Activated T-helper 17 cell treated with anti-CD3 and anti-CD28 coated beads, Interleukin-2, amount 50 U/mL, for 72 hours (primary cell): ENCODE results near the gene ZCCHC17. TPM values are rescaled to one million over a fixed set of nuclear protein-coding genes. Genes with fewer than 3 reads are reported as not detected.

Source experiments
- ATAC-seq: fragments of 150-1000 bp; cut with Tn5 transposase; replicated peaks from 2 replicates; pipeline ENCODE4 v1.10.0; 2021; ENCODE audit warnings: mild to moderate bottlenecking, moderate library complexity
- H3K27ac Mint-ChIP-seq: one replicate; pipeline ENCODE4 v1.8.0; 2022; ENCODE audit warnings: mixed read lengths
- H3K27me3 Mint-ChIP-seq: one replicate; pipeline ENCODE4 v1.8.0; 2022; ENCODE audit warnings: mixed read lengths
- H3K36me3 Mint-ChIP-seq: one replicate; pipeline ENCODE4 v1.8.0; 2022; ENCODE audit warnings: low read depth, mild to moderate bottlenecking, mixed read lengths
- H3K4me1 Mint-ChIP-seq: one replicate; pipeline ENCODE4 v1.8.0; 2022; ENCODE audit warnings: mixed read lengths
- H3K4me3 Mint-ChIP-seq: one replicate; pipeline ENCODE4 v1.8.0; 2022; ENCODE audit warnings: mild to moderate bottlenecking, mixed read lengths
- H3K9me3 Mint-ChIP-seq: one replicate; pipeline ENCODE4 v1.8.0; 2022; ENCODE audit warnings: mixed read lengths
- total RNA-seq, 2 donors: library from RNA; stranded (reverse); gene quantifications; one replicate each; pipeline ENCODE4 v1.2.3, GENCODE V29; 2022

ZCCHC17 gene
- total RNA-seq, 2 donors from 2014 or later = 17.3 to 27.2 TPM

GRCh38 chr1:31289021-31289420 is 7.8 kb upstream of the ZCCHC17 start:
- H3K27ac Mint-ChIP-seq = no peak overlapping the region
- no peaks in the 10 kb centered on the region for H3K4me1 Mint-ChIP-seq
- H3K27me3 Mint-ChIP-seq = no peaks in the 10 kb centered on the region
- H3K4me3 Mint-ChIP-seq = no peak overlapping the region
- ATAC-seq = no peak
- H3K36me3 Mint-ChIP-seq = peaks cover 100% of the 10 kb centered on the region
- H3K9me3 Mint-ChIP-seq = no peaks in the 10 kb centered on the region

DNA sequence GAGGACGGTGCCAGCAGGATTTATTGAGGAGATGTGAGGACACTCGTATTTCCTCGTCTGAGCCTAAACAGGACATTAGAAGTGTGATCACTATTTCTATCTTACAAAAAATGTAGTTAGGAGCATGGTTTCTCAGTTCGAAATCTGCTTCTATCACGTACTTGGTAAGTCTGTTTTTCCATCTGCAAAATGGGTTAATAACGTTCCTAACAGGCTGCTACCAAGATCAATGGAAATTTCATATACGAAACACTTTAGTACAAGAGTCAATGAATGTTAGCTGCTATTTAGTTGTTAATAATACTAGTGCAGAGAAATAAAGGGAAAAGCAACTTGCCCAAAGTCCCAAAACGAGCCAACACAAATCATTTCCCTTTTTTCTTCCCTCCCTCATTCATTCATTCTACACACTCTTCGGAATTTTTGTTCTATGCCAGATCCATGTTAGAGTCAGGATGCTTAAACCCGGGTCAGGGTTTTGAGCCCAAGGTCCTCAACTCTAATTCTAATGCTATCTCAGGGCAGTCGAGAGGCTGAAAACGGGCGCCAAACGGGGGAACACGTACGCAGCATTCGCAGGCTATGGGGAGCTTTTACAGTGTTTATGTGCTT is 852 bp upstream of the ZCCHC17 start:
- Mint-ChIP-seq H3K27me3 (no peaks in the 10 kb centered on the region), H3K9me3 (no peaks in the 10 kb centered on the region), H3K27ac (no peak overlapping the region), H3K36me3 (peaks cover 34% of the 10 kb centered on the region), H3K4me1 (peaks cover 24% of the 10 kb centered on the region), H3K4me3 (no peak overlapping the region)
- no peak for ATAC-seq

DNA sequence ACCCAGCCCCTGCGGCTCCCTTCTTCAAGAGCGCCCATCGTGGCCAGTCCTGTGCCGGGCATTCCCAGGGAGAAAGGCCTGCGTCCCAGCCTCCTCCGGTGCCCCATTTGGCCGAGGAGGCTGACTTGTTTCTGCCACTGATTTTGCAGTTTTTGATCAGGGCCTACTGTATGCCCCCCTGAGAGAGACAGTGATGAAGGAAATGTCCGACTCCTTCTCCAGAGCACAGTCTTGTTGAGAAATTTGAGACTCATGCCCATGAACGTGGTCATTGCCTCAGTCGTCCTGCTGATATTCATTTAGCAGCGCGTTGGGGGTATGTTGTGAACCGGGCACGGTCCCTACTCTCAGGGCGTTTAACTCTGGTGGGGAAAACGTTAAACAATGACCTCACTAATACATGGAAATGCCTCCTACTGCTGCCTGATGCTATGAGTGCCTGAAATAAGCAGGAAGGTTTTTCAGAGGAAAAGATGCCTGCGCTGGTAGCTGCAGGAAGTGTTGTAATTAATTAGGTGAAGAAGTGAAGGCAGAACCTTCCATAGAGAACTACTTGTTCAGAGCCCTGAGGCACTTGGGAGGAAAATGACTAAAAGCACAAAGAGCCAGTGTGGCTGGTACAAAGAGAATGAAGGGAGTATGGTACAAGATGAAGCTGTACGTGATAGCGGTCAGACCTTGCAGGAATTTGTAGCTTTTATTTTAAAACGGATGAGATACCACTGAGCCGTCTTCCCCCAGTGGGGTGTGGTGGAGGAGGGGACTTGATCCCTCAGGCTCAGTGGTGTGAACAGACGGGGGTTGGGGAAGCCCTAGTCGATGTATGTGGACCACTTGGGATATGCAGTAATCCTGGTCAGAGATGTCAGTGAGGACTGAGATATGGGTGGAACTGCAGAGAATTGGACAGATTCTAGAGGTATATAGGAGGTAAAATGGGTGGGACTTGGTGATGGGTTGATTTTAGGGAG is 730 bp downstream of the ZCCHC17 start:
- H3K9me3 Mint-ChIP-seq = no peaks in the 10 kb centered on the region
- peaks cover 27% of the 10 kb centered on the region for H3K4me1 Mint-ChIP-seq
- H3K4me3 Mint-ChIP-seq = no peak overlapping the region
- no peak overlapping the region for H3K27ac Mint-ChIP-seq
- no peak for ATAC-seq
- H3K36me3 Mint-ChIP-seq = peaks cover 18% of the 10 kb centered on the region
- H3K27me3 Mint-ChIP-seq = no peaks in the 10 kb centered on the region

- H3K27me3 Mint-ChIP-seq = no peaks in the 10 kb centered on the region
- H3K36me3 Mint-ChIP-seq = no peaks in the 10 kb centered on the region
- H3K9me3 Mint-ChIP-seq = no peaks in the 10 kb centered on the region
- ATAC-seq = no peak
- H3K4me3 Mint-ChIP-seq = no peak overlapping the region
- H3K27ac Mint-ChIP-seq = no peak overlapping the region
- peaks cover 32% of the 10 kb centered on the region for H3K4me1 Mint-ChIP-seq
Measured at GRCh38 chr1:31299365-31299764, 2.5 kb downstream of the ZCCHC17 start.

- ATAC-seq = no peak
- Mint-ChIP-seq H3K9me3 (no peaks in the 10 kb centered on the region), H3K36me3 (no peaks in the 10 kb centered on the region), H3K4me1 (peaks cover 27% of the 10 kb centered on the region), H3K27me3 (no peaks in the 10 kb centered on the region), H3K4me3 (no peak overlapping the region), H3K27ac (no peak overlapping the region)
Measured at GRCh38 chr1:31300193-31300592, 3.4 kb downstream of the ZCCHC17 start.

GRCh38 chr1:31302709-31303441 is 6.0 kb downstream of the ZCCHC17 start:
- Mint-ChIP-seq H3K9me3 (no peaks in the 10 kb centered on the region), H3K4me3 (no peak overlapping the region), H3K27me3 (no peaks in the 10 kb centered on the region), H3K27ac (no peak overlapping the region), H3K36me3 (peaks cover 8% of the 10 kb centered on the region), H3K4me1 (peaks cover 30% of the 10 kb centered on the region)
- no peak for ATAC-seq

DNA sequence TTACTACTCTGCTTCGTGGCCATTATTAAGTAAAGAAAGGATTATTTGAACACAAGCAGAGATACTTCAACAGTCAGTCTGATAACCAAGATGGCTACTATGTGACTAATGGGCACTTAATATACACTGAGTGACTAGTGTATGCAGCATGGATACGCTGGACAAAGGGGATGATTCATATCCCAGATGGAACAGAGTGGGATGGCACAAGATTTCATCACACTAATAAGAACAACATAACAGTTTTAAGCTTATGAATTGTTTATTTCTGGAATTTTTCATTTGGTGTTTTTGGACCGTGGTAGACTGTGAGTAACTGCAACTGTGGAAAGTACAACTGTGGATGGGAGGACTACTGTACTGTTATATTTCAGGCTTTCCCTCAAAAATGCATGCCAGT is 9.4 kb downstream of the ZCCHC17 start:
- Mint-ChIP-seq H3K27me3 (no peaks in the 10 kb centered on the region), H3K4me1 (peaks cover 26% of the 10 kb centered on the region), H3K27ac (no peak overlapping the region), H3K4me3 (no peak overlapping the region), H3K36me3 (peaks cover 29% of the 10 kb centered on the region), H3K9me3 (no peaks in the 10 kb centered on the region)
- ATAC-seq = no peak

- no peak for ATAC-seq
- Mint-ChIP-seq H3K4me1 (peaks cover 23% of the 10 kb centered on the region), H3K27me3 (no peaks in the 10 kb centered on the region), H3K9me3 (no peaks in the 10 kb centered on the region), H3K27ac (peak overlapping the region; percentile 57), H3K36me3 (peaks cover 43% of the 10 kb centered on the region), H3K4me3 (no peak overlapping the region)
Measured at GRCh38 chr1:31308036-31308435, 11.2 kb downstream of the ZCCHC17 start.

GRCh38 chr1:31310198-31310597 is 13.4 kb downstream of the ZCCHC17 start:
- Mint-ChIP-seq H3K4me3 (no peak overlapping the region), H3K36me3 (peaks cover 65% of the 10 kb centered on the region), H3K27ac (no peak overlapping the region), H3K9me3 (no peaks in the 10 kb centered on the region), H3K4me1 (peaks cover 18% of the 10 kb centered on the region), H3K27me3 (no peaks in the 10 kb centered on the region)
- ATAC-seq = no peak

DNA sequence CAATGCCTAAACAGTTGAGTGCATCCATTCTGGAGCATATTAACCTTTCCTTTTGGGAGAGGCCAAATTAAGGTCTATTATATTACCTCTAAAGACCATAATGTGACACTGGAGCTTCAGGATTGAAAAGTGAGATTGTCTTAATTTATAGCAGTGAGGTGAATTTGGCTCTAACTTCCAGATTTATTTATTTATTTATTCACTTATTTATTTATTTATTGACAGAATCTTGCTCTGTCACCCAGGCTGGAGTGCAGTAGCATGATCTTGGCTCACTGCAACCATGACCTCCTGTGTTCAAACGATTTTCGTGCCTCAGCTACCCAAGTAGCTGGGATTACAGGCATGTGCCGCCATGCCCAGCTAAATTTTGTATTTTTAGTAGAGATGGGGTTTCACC is 19.1 kb downstream of the ZCCHC17 start:
- Mint-ChIP-seq H3K36me3 (peaks cover 90% of the 10 kb centered on the region), H3K4me3 (no peak overlapping the region), H3K27me3 (no peaks in the 10 kb centered on the region), H3K27ac (no peak overlapping the region), H3K4me1 (peaks cover 1% of the 10 kb centered on the region), H3K9me3 (no peaks in the 10 kb centered on the region)
- no peak for ATAC-seq

- H3K9me3 Mint-ChIP-seq = no peaks in the 10 kb centered on the region
- no peak overlapping the region for H3K4me3 Mint-ChIP-seq
- no peak overlapping the region for H3K27ac Mint-ChIP-seq
- ATAC-seq = no peak
- H3K27me3 Mint-ChIP-seq = no peaks in the 10 kb centered on the region
- peaks cover 78% of the 10 kb centered on the region for H3K36me3 Mint-ChIP-seq
- H3K4me1 Mint-ChIP-seq = no peaks in the 10 kb centered on the region
Measured at GRCh38 chr1:31318146-31318545, 21.3 kb downstream of the ZCCHC17 start.

- H3K4me3 Mint-ChIP-seq = no peak overlapping the region
- H3K9me3 Mint-ChIP-seq = no peaks in the 10 kb centered on the region
- ATAC-seq = no peak
- peaks cover 24% of the 10 kb centered on the region for H3K36me3 Mint-ChIP-seq
- H3K27me3 Mint-ChIP-seq = no peaks in the 10 kb centered on the region
- H3K27ac Mint-ChIP-seq = no peak overlapping the region
- H3K4me1 Mint-ChIP-seq = no peaks in the 10 kb centered on the region
Measured at GRCh38 chr1:31324093-31324492, 27.3 kb downstream of the ZCCHC17 start.

DNA sequence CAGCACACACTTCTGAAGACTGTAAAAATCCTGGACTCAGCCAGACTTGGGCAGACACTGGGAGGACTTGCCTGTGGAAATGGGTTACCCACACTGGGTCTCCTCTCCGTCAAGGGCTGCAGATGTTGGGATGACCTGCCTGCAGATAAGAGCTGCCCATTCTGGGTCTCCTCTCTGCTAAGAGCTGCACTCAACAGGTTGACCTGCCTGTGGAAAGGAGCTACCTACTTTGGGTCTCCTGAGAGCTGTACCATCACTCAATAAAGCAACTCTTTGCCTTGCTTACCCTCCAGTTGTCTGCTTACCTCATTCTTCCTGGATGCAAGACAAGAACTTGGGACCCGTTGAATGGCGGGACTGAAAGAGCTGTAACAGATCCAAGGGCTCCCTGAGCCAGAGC is 28.2 kb downstream of the ZCCHC17 start:
- H3K9me3 Mint-ChIP-seq = no peaks in the 10 kb centered on the region
- no peaks in the 10 kb centered on the region for H3K27me3 Mint-ChIP-seq
- H3K27ac Mint-ChIP-seq = no peak overlapping the region
- no peaks in the 10 kb centered on the region for H3K4me1 Mint-ChIP-seq
- peaks cover 16% of the 10 kb centered on the region for H3K36me3 Mint-ChIP-seq
- no peak overlapping the region for H3K4me3 Mint-ChIP-seq
- ATAC-seq = no peak

GRCh38 chr1:31326461-31326860 is 29.6 kb downstream of the ZCCHC17 start:
- Mint-ChIP-seq H3K27ac (no peak overlapping the region), H3K36me3 (peaks cover 5% of the 10 kb centered on the region), H3K4me3 (no peak overlapping the region), H3K4me1 (no peaks in the 10 kb centered on the region), H3K27me3 (no peaks in the 10 kb centered on the region), H3K9me3 (no peaks in the 10 kb centered on the region)
- ATAC-seq = no peak
